BE2C (cell line): Measurements from ENCODE around the gene RNF10.
"Not testable (repeated sequence)": the region's sequence is repeated elsewhere in the genome, so short reads cannot be mapped to it uniquely, and the experiment has no call there.

Experiments used
- DNase-seq: peaks from one replicate; pipeline ENCODE4 v3.0.0-alpha.2; 2020
- H3K27me3 ChIP-seq: fragments of 250-450 bp; sonication (Bioruptor Pico); 2 replicates; pipeline ENCODE4 v1.5.1; 2020; ENCODE audit warnings: mild to moderate bottlenecking
- H3K36me3 ChIP-seq: fragments of 250-450 bp; sonication (Bioruptor Pico); 2 replicates; pipeline ENCODE4 v1.5.1; 2020; ENCODE audit warnings: mild to moderate bottlenecking
- H3K4me1 ChIP-seq: fragments of 250-450 bp; sonication (Bioruptor Pico); 2 replicates; pipeline ENCODE4 v1.5.1; 2020
- H3K4me3 ChIP-seq: 2 replicates; pipeline ENCODE4 v1.5.1; 2011; ENCODE audit warnings: low read depth, low read length
- H3K9me3 ChIP-seq: fragments of 250-450 bp; sonication (Bioruptor Pico); 2 replicates; pipeline ENCODE4 v1.5.1; 2020
- TF ChIP-seq, protein P1 (sequence below): IDR thresholded peaks from 2 replicates; pipeline ENCODE4 v1.5.1; 2012; ENCODE audit warnings: mild to moderate bottlenecking, low read depth, low read length

RNF10 gene

DNA sequence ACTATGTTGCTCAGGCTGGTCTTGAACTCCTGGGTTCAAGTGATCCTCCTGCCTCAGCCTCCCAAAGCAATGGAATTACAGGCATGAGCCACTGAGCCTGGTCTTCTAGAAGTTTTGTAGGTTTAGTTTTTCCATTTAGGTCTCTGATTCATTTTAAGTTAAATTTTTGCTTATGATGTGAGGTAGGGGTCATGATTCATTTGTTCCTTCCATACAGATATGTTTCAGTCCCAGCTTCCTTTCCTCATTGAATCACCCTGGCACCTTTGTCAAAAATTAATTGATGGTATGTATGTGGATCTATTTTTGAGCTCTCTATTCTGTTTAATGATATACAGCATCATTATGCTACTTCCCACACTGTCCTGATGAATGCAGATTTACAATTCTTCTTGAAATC, 80.7 kb downstream of the RNF10 start:
- Histone ChIP-seq H3K9me3 (no peaks in the 10 kb centered on the region; the same call in 1 of the 2 replicates), H3K36me3 (no peaks in the 10 kb centered on the region), H3K4me1 (no peaks in the 10 kb centered on the region), H3K27me3 (0 out of 2 replicates have a peak, but pooled peaks cover 2% of the 10 kb centered on the region), H3K4me3 (no peak overlapping the region)
- TF ChIP-seq, protein P1, sequence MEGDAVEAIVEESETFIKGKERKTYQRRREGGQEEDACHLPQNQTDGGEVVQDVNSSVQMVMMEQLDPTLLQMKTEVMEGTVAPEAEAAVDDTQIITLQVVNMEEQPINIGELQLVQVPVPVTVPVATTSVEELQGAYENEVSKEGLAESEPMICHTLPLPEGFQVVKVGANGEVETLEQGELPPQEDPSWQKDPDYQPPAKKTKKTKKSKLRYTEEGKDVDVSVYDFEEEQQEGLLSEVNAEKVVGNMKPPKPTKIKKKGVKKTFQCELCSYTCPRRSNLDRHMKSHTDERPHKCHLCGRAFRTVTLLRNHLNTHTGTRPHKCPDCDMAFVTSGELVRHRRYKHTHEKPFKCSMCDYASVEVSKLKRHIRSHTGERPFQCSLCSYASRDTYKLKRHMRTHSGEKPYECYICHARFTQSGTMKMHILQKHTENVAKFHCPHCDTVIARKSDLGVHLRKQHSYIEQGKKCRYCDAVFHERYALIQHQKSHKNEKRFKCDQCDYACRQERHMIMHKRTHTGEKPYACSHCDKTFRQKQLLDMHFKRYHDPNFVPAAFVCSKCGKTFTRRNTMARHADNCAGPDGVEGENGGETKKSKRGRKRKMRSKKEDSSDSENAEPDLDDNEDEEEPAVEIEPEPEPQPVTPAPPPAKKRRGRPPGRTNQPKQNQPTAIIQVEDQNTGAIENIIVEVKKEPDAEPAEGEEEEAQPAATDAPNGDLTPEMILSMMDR, result no peak
- DNase-seq, result no peak

DNA sequence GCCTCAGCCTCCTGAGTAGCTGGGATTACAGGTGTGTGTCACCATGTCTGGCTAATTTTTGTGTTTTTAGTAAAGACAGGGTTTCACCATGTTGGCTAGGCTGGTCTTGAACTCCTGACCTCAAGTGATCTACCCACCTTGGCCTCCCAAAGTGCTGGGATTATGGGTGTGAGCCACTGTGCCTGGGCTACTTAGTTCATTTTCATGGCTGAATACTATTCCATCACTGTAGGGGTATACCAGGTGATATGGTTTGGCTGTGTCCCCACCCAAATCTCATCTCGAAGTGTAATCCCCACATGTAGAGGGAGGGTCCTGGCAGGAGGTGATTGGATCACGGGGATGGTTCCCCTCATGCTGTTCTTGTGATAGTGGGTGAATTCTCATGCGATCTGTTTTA, 83.0 kb downstream of the RNF10 start:
- not testable (repeated sequence) for H3K27me3 ChIP-seq, H3K4me1 ChIP-seq, H3K36me3 ChIP-seq, H3K9me3 ChIP-seq, DNase-seq, H3K4me3 ChIP-seq

DNA sequence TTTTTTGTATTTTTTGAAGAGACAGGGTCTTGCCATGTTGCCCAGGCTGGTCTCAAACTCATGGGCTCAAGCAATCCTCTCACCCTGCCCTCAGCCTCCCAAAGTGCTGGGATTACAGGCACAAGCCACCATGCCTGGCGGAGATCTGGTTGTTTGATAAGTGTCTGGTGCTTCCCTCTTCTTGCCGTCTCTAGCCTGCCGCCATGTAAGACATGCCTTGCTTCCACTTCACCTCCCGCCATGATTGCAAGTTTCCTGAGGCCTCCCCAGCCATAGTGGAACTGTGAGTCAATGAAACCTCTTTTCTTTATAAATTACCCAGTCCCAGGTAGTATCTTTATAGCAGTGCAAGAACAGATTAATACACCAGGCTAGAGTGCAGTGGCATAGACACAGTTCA, 83.6 kb downstream of the RNF10 start:
- H3K4me3 ChIP-seq, H3K36me3 ChIP-seq, DNase-seq, H3K4me1 ChIP-seq, H3K9me3 ChIP-seq, H3K27me3 ChIP-seq: not testable (repeated sequence)

DNA sequence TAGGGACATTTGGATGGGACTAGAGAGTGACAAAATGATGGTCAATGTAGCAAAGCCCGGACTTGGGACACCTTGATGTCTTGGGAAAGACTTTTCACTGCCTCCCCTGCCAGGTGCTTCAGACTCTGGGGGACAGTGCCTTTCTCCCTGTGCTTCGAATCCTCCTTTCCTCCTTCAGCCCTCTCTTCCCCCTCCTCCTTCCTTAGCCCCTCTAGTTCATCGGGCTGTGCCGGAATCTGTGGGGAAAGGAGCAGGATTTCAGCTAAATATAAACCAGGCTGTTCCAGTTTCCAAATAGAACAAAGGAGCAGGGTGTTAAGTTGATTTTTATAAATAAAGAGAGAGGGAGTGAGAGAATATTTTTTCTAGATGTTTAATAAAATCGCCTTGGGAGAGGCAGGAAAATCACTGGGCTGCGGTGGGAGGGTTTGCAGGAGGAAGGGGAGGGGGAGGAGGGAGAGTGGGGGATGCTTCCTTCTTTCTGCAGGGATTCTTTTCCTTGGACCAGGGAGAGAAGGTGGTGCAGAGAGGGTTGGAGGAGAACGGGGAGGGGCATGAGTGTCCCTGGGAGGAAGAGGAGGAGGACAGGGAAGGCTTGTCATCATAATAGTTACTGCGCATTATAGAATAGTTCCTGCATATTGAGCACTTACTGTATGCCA, 84.9 kb downstream of the RNF10 start:
- Histone ChIP-seq H3K9me3 (no peaks in the 10 kb centered on the region; the same call in 1 of the 2 replicates), H3K36me3 (no peaks in the 10 kb centered on the region), H3K4me3 (no peak overlapping the region), H3K4me1 (no peaks in the 10 kb centered on the region), H3K27me3 (0 out of 2 replicates have a peak, but pooled peaks cover 2% of the 10 kb centered on the region)
- TF ChIP-seq, protein P1, result no peak
- DNase-seq, result no peak

DNA sequence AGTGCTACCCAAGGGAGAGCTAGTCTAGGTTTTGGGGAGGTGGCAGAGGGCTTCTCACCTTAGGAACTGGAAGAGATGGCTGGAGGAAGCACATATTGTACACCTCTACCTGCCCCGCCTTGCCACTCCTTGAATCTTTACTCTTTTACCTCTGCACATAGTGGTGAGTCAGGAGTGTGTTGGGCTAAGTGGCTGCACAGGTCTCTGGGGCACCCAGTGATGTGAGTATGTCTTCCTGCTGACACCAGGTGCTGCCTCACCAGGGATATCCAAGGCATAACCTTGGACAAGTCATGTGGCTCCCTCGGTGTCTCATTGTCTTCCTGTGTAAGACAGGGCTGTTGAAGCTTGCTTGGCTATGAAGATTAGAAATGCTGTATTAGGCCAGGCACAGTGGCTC, 86.5 kb downstream of the RNF10 start:
- no peaks in the 10 kb centered on the region; the same call in 1 of the 2 replicates for H3K9me3 ChIP-seq
- H3K36me3 ChIP-seq, result no peaks in the 10 kb centered on the region
- TF ChIP-seq, protein P1, result no peak
- DNase-seq, result no peak
- 0 out of 2 replicates have a peak, but pooled peaks cover 2% of the 10 kb centered on the region for H3K27me3 ChIP-seq
- H3K4me3 ChIP-seq, result no peak overlapping the region
- H3K4me1 ChIP-seq, result no peaks in the 10 kb centered on the region

DNA sequence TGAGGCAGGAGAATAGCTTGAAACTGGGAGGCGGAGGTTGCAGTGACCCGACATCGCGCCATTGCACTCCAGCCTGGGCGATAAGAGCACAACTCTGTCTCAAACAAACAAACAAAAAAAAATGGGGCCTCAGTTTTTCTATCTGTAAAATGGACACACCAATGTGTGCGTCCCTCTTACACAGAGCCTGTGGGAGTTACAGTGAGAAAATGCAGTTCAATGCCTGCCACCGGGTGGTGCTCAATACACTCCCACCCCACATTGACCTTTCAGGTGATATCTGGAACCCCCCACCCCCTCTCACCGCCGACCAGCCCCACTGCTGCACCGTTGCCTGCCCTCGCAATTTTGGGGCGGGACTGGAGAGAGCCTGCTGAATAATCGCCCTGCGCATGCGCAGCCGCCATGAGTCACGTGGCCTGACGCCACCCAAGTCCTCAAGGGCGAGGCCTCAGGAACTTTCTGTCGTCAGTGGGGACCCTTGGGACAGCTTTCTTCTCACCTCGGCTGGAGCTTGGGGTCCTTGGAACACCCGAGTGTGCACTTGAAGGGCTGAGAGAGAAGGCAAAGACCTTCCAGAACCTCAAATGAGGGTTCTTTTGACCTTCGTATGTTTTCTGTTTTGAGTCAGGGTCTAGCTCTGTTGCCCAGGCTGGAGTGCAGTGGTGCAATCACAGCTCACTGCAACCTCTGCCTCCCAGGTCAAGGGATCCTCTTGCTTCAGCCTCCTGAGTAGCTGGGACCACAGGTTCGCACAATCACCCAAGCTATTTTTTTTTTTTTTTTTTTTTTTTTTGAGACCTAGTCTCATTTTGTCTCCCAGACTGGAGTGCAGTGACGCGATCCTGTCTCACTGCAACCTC, 91.6 kb downstream of the RNF10 start:
- no peak for DNase-seq
- TF ChIP-seq, protein P1, result no peak
- Histone ChIP-seq H3K36me3 (no peaks in the 10 kb centered on the region), H3K4me3 (no peak overlapping the region), H3K4me1 (peaks cover 13% of the 10 kb centered on the region), H3K9me3 (no peaks in the 10 kb centered on the region), H3K27me3 (no peaks in the 10 kb centered on the region)
